GM19193 (cell line): Measurements from ENCODE around the gene KCNJ12.

Experiments used
- POLR2A ChIP-seq: IDR thresholded peaks from 4 replicates; pipeline ENCODE4 v1.6.1; 2011; ENCODE audit not compliant: insufficient read depth, insufficient read length; ENCODE audit errors: extremely low read depth

The KCNJ12 gene

DNA sequence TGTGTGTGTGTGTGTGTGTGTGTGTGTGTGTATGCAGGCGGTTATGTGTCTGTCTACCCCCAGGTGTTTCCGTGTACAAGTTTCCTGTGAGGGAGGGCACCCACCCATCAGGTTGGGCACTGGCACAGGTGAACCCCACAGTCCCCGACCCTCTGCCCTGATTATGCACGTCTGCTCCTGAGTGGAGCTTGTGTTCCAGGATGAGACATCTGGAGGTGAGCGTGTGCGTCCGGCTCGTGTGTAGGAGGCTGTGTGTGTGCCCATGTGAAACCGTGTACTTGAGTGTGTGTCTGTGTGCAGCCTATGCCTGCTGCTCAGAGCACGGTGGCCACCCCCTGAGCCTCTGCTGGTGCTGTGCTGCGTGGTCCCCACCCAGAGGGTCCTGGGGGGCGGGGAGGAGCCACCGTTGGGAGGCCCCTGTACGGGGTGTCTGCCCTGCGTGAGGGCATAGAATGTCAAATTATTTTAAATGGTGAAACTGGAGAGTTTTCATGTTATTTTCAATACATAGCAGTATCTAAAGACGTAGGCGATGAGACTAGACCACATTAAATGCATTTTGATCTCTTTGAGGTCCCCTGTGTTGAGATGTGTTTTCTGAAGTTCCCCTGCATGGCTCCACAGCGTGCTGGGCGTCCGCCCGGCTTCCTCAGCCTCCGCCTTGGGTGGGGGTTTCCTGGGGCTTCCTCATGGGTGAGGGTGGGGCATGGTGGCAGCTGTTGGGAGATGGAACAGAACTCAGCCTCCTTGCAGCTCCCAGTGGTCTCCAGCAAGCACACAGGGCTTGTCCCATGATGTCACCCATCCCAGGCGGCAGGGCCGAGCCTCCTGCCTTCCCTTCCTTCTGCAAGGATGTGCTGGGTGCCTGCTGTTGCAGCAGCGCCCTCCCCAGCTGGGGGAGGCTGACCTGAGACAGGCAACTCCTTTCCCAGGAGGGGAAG is 43.4 kb downstream of the KCNJ12 start:
- no peak for TF ChIP-seq POLR2A

DNA sequence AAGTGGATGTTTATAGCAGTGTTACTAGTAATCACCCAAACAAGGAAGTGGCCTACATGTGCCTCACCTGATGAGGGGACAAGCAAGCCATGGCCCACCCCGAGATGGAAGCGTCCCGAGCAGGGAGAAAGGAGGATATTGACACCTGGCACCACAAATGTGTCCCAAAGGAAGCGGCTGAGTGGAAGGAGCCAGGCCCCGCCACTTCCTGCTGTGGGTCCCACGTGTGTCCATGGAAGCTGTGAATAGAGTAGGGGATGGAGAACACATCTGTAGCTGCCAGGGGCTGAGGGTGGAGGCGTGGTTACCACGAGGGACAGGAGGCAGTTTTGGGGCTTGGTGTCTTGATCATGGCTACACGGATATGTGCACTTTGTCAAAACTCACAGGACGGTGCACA is 49.2 kb downstream of the KCNJ12 start:
- no peak for TF ChIP-seq POLR2A

DNA sequence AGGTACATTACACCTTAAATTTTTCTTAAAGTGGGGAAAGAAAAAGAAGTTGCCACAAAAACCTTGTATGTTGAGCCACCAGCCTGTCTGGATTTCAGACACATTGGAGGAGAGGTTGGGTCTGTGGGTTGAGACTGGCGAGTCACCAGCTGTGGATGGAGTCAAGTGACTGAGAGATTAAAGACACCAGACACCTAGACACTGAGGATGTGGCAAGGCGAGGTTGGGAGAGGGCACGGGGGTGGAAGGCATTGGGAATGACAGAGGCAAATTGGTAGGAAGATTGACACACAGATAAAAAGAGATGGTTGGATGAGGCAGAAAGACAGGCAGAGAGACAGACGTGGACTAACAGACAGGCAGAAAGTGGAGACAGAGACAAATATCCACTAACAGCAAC is 49.6 kb downstream of the KCNJ12 start:
- no peak for TF ChIP-seq POLR2A

DNA sequence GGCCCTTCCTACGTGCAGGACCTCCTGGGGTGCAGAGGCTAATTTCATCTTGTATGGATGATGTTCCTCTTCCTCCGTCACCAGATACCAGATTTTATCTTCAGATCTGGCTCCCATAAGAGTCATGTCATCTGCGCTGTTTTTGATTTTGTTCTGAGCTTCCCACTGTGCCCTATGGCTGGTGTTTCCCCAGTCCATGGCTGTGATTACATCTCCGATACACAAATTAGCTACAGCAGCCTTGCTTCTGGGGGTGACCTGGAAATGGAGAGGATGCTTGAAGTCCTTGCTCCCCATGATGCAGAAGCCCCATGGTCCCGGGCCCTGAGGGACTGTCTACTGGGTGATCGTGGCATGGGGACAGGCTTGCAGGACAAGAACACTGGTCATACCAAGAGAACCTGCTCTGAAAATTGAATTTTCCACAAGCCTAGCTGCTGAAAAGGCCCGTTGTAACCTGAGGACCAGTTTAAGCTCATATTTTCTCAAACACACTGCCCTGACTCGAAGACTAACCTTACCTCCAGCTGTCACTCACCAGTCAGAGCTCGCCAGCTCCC is 69.0 kb downstream of the KCNJ12 start:
- no peak for TF ChIP-seq POLR2A

DNA sequence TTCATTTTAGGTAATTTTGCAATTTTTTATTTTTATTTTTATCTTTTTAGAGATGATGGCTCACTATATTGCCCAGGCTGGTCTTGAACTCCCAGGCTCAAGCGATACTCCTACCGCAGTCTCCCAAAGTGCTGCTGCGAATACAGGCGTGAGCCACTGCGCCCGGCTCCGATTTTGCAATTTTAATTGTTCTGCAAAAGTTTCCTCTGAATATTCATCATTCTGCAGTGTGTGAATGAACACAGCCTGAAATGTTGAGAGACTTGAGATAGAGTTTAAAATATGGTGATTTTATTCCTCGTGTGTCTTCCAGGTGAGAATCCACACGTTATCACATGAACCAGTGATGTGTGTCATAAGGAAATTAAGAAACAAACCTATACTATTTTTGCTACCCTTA is 75.8 kb downstream of the KCNJ12 start:
- no peak for TF ChIP-seq POLR2A

DNA sequence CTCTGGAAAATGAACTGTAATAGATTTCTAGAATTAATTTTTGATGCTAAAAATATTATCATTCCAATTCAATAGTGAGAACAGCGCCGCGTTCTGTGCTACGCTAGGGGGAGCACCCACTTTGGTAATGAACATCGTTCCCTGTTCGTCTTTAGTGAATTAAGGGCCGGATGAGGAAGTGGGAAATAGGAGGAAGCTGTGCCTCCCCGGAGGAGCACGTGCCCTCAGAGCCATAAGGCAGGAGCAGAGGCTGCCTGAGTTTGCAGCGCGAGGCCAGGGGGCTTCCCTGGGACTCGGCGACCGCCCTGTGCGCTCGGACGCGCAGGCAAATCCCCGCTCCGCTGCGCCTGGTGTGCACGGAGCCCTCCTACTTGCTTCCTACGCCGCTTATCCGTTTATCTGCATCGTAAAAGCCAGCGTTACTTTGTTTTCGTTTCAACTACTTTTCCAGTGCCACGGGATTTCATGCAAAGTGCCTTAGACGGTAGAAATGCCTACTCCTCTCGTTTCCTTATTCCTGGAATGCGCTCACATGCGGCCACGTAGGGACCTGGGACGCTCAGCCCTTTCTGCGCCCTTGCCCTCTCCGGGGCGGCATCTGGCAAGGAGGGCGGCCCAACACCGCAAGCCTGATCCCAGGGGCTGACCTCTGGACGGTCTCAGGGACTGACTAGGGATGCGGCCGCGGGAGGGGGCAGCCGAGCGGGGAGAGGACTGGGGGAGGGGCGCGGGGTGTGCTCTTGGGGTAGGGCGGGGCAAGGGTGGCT is 76.4 kb downstream of the KCNJ12 start:
- no peak for TF ChIP-seq POLR2A

DNA sequence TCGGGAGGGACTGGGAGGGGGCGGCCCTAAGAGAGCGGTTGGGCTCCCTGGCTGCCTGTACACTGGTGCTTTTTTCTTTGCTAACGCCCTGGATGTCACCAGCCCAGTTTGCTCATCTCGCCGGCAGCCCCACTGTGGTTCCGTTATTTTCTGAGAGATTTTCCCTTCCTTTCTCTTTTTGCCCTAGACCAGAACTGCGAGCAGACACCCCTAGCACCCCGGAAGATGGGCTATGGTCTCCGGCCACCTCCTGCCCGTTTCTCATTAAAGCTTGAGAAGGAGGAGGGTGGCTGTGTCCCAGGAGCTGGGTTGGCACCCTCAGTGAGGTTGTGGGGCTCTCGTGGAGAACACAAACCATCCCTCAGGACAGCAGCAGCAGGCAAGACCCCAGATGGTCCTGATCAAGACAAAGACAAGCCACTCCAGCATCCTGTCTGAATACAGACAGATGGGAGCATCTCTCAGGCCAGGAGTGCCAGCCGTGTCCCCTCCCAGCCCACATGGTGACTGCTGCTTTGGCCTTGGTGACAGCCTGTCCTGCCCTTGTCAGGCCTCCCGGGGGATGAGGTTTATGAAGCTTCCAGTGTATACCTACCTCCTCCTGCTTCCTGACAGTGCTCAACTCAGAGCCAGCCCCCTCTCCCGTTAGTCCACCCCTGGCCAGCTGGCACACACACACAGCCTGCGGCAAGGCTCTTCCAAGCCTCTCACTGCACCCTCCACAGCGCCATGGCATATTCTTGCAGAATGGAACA is 77.2 kb downstream of the KCNJ12 start:
- TF ChIP-seq POLR2A, result no peak

DNA sequence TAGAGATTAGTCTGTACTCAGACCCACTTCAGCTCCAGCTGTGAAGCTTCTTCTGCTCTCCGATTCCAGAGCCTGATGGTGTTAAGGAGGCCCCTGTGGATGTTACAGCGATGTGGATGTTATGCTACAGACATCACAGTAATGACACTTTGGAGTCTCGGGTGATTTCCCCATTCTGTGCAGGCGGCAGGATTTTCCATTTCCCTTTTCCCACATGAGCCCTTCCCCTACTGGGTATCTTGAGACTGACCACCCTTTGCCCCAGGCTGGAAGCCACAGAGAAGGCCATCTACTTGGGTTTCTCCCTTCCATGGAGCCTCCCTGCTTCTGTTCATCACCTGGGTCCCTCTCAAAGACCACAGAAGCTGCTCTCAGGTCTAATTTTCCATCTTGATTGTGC is 78.3 kb downstream of the KCNJ12 start:
- no peak for TF ChIP-seq POLR2A

DNA sequence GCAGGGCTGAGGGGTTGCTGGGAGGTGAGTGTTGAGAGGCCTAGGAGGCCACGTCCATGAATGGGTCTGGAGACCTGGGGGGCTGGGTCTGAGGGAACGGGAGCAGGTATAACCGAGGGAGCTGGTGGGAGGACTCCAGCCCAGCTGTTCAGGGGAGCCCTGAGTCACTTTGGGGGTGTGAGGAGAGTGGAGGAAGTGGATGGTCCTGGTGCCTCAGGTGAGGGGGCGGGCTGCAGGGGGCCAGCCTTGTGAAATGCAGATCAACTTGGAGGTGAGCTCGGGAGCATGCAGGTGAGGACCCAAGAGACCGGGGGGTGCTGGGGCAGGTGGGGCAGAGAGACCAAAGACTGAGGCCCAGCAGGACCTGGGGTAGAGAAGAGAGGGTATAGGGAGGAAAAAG is 79.6 kb downstream of the KCNJ12 start:
- TF ChIP-seq POLR2A, result no peak

DNA sequence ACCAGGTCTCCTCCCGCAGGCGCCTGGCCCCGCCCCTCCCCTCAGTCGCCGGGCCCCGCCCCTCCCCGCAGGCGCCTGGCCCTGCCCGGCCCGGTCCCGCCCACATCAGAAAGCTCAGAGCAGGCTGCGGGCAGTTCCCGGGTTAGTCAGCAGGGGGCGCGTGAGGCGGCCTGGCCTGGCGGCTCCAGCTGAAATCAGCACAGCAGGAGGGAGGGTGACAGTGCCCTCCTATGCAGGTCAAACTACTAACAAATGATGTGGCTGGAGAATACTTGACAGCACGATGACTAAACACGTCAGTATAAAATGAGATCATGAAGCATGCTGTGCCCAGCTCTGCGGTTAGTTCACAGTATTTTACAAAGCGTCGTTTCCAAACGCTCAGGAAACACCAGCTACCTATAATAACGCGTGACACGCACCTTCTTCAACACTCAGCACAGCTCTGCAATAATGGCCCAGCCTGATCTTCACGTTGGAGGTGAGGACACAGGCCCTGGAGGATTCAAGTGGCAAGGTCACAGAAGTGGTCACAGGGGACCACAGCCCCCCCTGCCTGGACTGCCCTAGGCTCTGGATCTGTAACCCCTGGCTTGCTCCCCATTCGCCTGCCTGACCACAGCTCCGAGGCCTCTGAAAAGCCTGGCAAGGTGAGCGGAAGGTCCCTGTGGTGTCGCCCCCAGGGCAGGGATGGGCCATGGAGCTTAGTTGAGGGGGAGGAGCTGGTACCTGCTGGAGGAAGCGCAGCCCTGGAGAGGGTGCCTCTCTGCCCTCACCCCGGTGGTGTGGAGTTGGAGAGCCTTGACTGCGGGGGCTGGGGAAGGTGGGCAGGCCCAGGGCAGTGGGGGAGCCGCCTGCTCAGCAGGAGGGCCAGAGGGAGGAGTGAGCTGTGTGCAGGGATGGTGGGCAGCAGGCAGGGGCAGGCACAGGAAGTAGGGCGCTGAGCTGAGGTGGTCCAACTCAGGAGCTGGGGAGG is 81.2 kb downstream of the KCNJ12 start:
- TF ChIP-seq POLR2A, result no peak

DNA sequence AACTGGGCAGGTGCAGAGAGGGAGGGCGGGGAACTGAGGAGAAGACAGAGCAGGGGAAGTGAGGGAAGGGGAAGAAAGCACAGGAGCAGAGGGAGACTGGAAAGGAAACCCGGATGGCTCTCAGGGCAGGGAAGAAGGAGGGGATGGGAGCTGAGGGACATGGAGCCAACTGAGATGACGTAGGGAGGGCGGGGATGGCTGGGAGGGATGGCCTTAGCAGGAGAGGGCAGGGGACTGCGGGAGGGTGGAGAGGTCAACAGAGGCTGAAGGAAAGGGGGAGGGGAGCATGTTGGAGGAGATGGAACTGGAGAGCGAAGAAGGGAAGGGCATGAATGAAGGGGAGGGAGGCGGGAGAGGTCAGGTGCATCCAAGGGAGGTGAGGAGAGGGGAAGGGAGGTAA is 81.9 kb downstream of the KCNJ12 start:
- no peak for TF ChIP-seq POLR2A

DNA sequence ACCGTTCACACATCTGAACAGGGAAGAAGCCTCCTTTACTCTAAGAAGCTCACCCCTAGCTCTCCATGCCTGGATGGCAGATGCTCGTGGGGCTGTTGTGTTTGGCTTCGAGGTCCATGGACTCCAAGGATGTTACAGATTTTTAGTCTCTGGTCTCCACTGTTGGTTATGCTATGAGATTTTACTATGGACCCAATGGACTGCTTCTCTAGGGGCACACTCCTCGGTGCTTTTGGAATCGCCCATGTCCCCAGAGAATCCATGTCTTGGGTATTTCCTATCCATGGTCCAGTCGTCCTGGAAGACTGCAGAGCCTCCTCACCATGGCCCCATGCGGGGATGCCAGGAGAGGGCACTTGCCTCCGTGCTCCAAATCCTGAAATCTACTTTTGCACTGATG is 83.4 kb downstream of the KCNJ12 start:
- TF ChIP-seq POLR2A, result no peak

DNA sequence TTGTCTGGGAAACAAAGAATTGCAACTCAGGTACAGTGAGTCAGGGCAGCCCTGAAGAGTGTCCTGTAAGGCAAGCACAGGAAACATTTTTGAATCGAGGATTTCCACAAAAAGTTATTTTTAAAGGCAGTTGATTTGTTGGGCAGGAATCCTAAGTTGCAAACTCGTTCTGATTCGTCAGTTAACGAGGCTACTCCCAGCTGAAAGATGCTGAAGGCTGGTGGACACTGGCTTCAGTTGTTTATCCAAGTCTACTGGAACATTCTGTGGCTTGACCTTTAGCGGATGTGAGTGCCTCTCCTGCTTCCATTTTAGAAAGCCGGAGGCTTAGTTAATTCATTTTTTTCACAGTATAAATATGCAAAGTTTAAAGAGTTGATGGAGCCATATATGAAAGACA is 84.2 kb downstream of the KCNJ12 start:
- TF ChIP-seq POLR2A, result no peak

DNA sequence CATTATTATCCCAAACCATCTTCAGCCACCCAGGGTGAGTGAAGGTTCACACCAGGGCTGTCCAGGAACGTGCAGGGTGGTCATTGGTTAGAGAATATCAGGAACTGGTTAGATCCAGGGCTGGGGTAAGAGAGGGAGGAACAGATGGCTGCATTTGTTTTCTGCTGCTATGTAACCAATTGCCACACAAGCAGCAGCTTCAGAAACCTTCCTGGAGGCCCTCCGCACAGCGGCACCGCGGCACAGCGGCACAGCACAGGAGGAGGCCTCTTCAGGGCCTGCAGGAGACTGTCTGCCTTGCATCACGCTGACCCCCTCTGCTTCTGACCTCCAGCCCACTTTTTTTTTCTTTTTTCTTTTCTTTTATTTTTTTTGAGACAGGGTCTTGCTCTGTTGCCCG is 86.1 kb downstream of the KCNJ12 start:
- TF ChIP-seq POLR2A, result no peak
